HG03045 (cell line): Measurements from ENCODE around the gene WNT5B.
A peak's percentile ranks its signal among the peaks of the same experiment; 100 is the strongest.

Experiments used
- ATAC-seq: cut with Tn5 transposase; IDR thresholded peaks from one replicate; pipeline ENCODE4 v1.9.1; 2021; ENCODE audit warnings: mild to moderate bottlenecking, moderate library complexity; ENCODE audit not compliant: unreplicated experiment

WNT5B gene

DNA sequence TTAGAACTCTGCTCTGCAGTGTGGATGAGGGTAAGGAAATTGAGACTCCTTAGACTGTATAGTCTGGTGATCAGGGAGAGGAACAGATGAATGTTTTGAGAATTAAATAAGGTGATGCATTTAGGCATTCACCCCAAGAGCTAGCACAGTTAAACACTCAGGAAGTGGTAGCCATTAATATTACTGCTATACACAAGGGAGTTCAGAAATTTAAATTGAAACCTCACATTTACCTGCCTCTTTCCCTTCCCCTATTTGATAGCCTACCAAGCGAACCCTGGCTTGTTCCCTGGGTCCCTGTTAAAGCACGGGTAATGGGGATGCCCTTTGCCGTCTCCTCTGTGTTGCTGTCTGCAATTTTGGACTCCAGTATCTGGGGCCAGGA, 18.2 kb downstream of the WNT5B start:
- ATAC-seq, result no peak

DNA sequence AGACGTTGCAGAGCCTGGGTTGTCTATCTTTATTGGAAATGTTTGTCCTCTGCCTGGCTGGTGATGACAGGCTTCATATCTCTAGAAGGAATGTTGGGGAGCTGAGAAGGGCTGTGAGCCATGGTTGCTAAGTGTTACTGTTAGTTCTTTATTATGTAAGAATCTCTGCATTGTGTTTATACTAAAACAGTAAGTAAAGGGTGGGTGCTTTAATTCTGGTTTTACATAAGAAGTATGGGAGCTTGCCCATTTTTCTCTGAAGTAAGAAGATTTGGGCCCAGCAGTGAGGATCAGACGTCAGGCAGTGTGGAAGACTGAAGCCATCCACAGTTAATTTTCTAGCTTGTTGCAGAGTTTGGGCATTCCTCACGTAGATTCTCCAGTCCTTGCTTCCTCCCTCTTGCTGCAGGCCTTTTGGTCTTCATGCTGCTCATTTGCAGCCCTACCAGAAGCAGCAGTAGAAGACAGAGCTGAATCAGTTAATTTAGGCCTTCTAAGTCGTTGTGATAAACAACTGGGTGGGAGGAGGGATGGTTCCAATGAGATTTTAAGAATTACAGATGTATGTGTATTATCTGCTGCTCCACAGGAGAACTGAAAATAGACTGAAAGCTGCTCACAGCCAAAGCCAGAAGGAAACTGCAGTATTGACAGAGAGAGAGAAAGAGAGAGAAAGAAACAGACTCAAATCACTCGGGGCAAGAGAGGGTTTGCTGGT, 21.4 kb downstream of the WNT5B start:
- no peak for ATAC-seq

DNA sequence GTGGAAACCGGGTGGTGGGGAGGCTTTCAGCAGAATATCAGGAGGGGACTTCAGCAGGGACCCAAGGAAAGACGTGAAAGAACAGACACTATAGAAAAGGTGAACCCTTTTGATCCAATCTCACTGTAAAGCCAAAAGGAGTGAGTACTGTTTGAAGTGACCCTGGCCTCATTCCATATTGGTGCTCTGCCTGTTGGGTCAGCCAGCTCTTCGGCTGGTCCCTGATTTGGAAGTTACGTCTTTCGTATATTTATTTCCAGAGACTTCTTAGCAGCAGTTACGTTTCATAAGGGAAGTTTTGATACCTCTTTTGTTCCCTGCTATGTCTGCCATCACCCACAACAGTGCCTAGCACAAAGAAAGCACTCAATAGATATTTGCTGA, 21.9 kb downstream of the WNT5B start:
- ATAC-seq, result no peak

GRCh38 chr12:1651946-1652345, 22.9 kb downstream of the WNT5B start:
- no peak for ATAC-seq

GRCh38 chr12:1655225-1655788, 26.3 kb downstream of the WNT5B start:
- no peak for ATAC-seq

GRCh38 chr12:1656902-1657301, 27.9 kb downstream of the WNT5B start:
- ATAC-seq, result no peak

GRCh38 chr12:1657688-1658087, 28.7 kb downstream of the WNT5B start:
- ATAC-seq, result no peak

DNA sequence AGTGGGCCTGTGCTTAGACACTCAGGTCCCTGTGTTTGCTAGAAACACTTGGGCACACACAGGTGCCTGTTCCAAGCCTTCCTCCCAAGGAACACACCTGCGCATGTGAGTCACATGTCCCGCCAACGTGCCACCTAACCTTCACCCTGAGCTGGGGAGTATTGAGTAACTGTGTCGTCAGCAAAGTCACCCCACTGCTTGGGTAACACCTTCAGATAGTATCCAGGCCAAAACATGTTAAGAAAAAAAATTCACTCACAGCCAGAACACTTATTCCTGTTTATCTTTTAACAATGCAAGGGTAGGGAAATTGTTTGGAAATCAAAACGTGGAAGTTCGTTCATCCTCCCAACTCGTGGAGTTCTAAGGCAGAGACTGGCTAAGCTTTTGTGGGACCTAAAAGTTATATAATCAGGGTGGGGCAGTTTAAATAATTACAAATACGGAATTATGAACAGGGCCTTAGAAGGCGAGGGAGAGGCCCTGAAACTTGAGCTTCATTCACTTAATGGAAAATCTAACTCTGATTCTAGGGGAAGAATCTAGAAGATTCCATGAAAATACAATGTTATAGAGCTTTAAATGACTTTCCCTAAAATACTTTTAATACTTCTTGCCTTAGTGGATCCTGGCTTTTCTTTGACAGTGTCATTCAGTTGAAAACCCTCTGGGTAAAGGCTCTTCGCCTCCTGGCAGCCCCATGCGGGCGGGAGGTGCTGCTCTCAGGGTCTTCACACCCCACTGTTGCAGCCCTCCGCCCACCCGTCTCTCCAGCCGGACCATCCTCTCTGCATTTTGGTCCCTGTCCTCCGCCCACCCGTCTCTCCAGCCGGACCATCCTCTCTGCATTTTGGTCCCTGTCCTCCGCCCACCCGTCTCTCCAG, 31.5 kb downstream of the WNT5B start:
- no peak for ATAC-seq

- ATAC-seq, result peak; percentile 58
Observed at GRCh38 chr12:1661553-1662335, 32.7 kb downstream of the WNT5B start.

DNA sequence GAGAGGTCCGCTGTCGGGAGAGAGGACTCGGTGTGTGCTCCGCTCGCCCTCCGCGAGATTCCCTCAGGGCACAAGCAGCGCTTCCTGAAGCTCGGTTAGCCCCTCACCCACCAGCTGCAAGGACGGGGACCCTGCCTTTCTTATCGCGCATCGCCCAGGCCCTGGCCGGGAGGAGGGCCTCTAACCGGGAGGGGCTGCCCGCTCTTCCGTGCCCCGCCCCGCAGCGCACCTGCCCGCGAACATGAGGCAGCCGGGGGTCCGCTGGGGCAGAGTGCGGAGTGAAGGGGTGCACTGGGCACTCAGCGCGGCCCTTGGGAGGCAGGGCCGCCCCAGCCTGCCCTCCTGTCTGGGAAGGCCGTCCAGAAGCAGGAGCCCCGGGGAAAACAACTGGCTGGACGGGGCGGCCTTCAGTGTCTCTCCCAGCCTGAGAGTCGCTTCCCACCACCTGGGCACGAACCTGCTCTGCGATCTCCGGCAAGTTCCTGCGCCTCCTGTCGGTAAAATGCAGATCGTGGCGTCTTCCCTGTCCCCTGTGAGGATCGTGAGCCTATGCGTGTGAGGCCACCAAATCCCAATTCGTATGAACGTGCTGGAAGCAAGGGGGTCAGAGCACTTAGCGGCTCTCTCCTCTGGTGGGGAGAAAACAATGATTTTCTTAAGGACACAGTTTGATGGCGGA, 33.9 kb downstream of the WNT5B start:
- ATAC-seq, result no peak

GRCh38 chr12:1663440-1664132, 34.6 kb downstream of the WNT5B start:
- no peak for ATAC-seq

- ATAC-seq, result no peak
Observed at GRCh38 chr12:1665366-1665765, 36.3 kb downstream of the WNT5B start.

DNA sequence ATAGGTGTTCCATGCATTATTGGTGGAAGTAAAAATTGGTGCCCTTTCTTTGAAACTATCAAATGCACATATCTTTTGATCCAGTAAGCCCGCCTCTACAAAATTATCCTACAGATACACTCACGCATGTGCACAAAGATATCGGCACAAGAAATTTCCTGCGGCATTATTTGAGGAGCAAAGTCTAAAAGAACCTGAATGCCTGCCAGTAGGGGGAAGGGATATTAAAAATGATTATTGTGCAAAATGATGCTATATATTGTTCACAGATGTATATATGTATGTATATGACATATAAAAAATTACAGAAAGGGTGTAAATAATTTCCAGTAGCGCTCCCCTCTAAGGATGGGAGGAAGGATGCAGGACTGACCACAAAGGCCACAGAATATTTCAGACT, 37.2 kb downstream of the WNT5B start:
- no peak for ATAC-seq

DNA sequence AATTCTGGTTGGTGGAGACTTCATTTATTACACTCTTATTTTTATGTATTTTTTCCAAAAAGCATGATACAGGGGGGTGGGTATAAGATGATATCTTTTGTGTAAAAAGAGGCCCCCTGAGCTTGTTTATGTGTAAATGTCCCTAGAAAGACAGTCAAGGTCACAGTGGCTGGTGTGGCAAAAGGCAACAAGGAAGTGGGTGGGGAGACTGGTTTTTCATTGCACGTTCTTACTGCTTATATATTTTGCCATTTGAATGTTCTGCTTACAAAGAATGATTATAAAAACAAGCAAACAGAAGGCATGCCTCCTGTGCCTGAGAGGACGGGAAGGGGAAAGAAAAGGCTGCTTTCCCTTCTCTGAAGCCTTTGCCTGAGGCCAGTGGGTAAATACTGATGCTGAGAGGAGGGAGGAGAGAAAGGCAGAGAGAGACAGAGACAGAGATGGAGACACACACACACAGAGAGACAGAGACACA, 37.7 kb downstream of the WNT5B start:
- ATAC-seq, result no peak

- ATAC-seq, result no peak
Observed at GRCh38 chr12:1668833-1669543, 40.0 kb downstream of the WNT5B start.

DNA sequence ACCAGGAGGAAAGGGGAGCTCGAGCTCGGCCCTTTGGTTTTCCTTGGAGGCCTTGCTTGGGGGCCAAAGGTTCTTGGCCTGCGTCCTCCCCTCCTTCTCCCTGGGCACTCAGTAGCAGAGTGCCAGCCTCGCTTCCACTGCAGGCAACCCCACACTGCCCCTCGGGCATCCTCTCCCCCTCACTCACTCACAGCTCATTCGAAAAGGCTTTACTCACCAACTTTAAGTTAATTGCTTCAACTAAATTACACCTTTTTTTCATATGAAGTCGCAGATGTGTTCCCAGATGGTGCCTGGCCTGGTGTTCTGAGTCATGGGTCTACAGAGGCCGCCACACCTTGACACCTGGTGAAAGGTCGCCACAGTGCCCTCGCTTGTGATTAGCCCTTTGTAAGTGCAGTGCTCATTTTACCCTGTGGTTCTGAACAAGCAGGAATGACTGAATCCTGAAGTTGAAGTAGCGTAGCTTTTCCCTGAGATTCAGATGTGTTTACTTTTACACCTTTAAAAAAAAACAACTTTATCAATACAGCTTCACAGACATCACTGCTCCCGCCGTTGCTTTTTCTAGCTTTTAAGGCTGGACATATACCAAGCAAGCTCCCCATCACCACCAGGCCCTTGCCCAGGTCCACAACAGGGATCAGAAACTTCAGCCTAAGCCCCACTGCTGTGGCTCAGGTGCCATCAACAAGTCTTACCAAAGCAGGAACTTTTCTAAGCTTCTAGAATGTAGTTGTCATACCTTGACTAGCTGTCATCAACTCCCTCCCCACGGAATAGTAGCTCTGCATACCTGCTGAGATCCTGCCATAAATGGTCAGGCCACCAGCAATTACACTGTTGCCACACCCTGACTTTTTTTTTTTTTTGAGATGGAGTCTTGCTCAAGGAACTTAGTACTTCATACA, 41.6 kb downstream of the WNT5B start:
- no peak for ATAC-seq

GRCh38 chr12:1676043-1676442, 47.0 kb downstream of the WNT5B start:
- ATAC-seq, result no peak

GRCh38 chr12:1680804-1681492, 51.9 kb downstream of the WNT5B start:
- ATAC-seq, result no peak
